Thyroid gland (tissue), 4 donors: ENCODE data around the gene SYCE1. TPM values are rescaled to one million over a fixed set of nuclear protein-coding genes. Genes with fewer than 3 reads are reported as not detected.

Experiments
- DNase-seq, 2 donors: peaks; one replicate each; pipeline ENCODE4 v3.0.0-alpha.2; 2019
- H3K27ac ChIP-seq, 3 donors: fragments of 200-600 bp; sonication (generic); 1 replicate in 2 of 3; 2 replicates in 1 of 3; pipeline ENCODE4 v1.5.1; 2016 to 2019; ENCODE audit warnings: mild to moderate bottlenecking in 1 of 3, moderate library complexity in 1 of 3
- H3K27me3 ChIP-seq: fragments of 200-600 bp; sonication (generic); one replicate; pipeline ENCODE4 v1.5.1; 2019
- H3K36me3 ChIP-seq, 2 donors: fragments of 200-600 bp; sonication (generic); one replicate each; pipeline ENCODE4 v1.5.1; 2016 to 2019
- H3K4me1 ChIP-seq, 2 donors: fragments of 200-600 bp; sonication (generic); one replicate each; pipeline ENCODE4 v1.5.1; 2017 to 2019
- H3K4me3 ChIP-seq, 3 donors: fragments of 200-600 bp; sonication (generic); replicated peaks in 1 of 3; 1 replicate in 2 of 3; 2 replicates in 1 of 3; pipeline ENCODE4 v1.5.1; 2016; ENCODE audit warnings: mild to moderate bottlenecking in 1 of 3
- H3K9me3 ChIP-seq: fragments of 200-600 bp; sonication (generic); one replicate; pipeline ENCODE4 v1.5.1; 2017
- CTCF ChIP-seq, 6 experiments: fragments of 200-600 bp in 3 of 6; fragments of 450-650 bp in 3 of 6; sonication (generic) in 3 of 6; IDR thresholded peaks; one replicate each; pipeline ENCODE4 v1.5.1; 2016 to 2019; ENCODE audit warnings: antibody characterized with exemption in 6 of 6, mild to moderate bottlenecking in 2 of 6, inconsistent platforms in 1 of 6, moderate library complexity in 1 of 6
- POLR2A ChIP-seq, 2 donors: fragments of 450-650 bp; IDR thresholded peaks; one replicate each; pipeline ENCODE4 v1.6.1; 2017; ENCODE audit warnings: antibody characterized with exemption in 2 of 2, mild to moderate bottlenecking in 2 of 2, moderate library complexity in 1 of 2
- WGBS, 2 donors: methylation state at CpG; one replicate each; pipeline ENCODE4 v1.1.5; 2017; 5-methylcytosine and 5-hydroxymethylcytosine counted together
- intact Hi-C: fragments of 100-400 bp; cut with DNase I; formaldehyde crosslinking; loops from one replicate; pipeline ENCODE4 v1.15.1; 2023
- total RNA-seq, 4 donors: library from RNA; depleted of rRNA; stranded (reverse); fragments of >200 nt; gene quantifications; one replicate each; pipeline ENCODE4 v1.2.3, GENCODE V29; 2016

Gene SYCE1
- total RNA-seq, 4 donors from 2014 or later = 1.0 to 6.4 TPM; not detected in 2

DNA sequence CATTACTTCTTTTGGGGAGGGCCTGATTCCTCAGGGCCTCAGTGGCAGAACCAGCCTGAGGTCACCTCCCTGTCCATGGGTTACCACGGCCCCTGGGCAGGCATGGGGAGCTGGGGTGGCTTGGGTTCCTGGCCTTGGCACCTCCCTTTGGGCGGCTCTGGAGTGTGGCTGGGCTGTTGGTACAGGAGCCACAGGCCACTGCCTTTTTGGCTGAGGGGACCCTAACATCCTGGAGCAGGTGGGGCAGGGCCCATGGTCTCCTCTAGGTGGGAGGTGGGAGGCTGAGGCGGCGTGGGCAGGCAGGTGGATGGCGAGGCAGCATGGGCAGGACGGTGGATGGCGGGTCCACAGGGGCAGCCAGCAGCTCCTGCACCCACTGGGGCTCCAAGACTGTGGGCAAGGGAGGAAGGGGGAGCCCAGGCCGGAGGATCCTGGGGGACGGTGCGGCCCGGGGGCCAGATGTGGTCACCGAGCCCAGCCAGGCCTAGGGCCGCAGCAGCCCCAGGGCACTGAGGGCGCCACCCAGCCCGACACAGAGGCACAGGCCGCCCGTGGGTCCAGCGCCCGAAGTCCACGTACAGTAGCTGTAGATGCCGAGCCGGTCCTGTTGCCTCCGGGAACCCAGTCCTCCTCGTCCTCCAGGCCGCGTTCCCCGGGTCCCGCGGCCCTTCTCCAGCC lies 2.4 kb upstream of the SYCE1 start:
- Histone ChIP-seq H3K36me3 (no peaks in the 10 kb centered on the region), H3K27ac (no peak overlapping the region), H3K4me1 (no peaks in the 10 kb centered on the region), H3K4me3 (no peak overlapping the region), H3K9me3 (no peaks in the 10 kb centered on the region), H3K27me3 (no peaks in the 10 kb centered on the region)
- TF ChIP-seq POLR2A (IDR thresholded peaks at IDR 0.05) (no peak), CTCF (IDR thresholded peaks at IDR 0.05) (no peak)
- no peak for DNase-seq
- intact Hi-C loops = no loop called here
- 92 to 96% methylated on average over 8 to 27 of the region's 29 CpGs for WGBS, 2 donors

- H3K9me3 ChIP-seq = no peaks in the 10 kb centered on the region
- H3K36me3 ChIP-seq = no peaks in the 10 kb centered on the region
- WGBS, 2 donors = 81 to 87% methylated on average over 5 of the region's 5 CpGs
- no peak for TF ChIP-seq POLR2A (IDR thresholded peaks at IDR 0.05)
- no peak for TF ChIP-seq CTCF (IDR thresholded peaks at IDR 0.05)
- H3K27ac ChIP-seq = no peak overlapping the region
- H3K4me1 ChIP-seq = no peaks in the 10 kb centered on the region
- H3K4me3 ChIP-seq = no peak overlapping the region
- H3K27me3 ChIP-seq = no peaks in the 10 kb centered on the region
- intact Hi-C loops = no loop called here
- no peak for DNase-seq
Measured at GRCh38 chr10:133567119-133567518, 1.7 kb upstream of the SYCE1 start.

DNA sequence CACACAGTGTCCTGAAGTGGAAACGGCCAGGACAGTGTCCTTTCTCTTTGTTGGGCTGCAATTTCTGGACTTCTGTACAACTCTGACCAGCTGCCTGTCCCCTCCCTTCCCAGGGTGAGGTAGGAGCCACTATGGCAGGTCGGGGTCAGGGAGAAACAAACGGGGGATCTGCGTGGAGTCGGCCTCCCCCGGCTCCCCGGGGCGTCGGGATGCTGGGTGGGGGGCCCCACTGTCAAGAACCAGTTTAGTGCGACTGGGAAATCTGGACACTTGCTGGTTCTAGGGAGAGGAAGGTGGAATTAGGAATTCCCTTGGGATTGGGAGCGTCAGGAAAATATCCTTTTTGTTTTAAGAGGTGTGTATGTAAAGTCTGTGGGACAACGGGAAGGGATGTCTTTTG lies 567 bp downstream of the SYCE1 start:
- no peaks in the 10 kb centered on the region for H3K9me3 ChIP-seq
- no peaks in the 10 kb centered on the region for H3K36me3 ChIP-seq
- no peaks in the 10 kb centered on the region for H3K27me3 ChIP-seq
- intact Hi-C loops = no loop called here
- WGBS, 2 donors = 86 to 92% methylated on average over 11 to 12 of the region's 12 CpGs
- no peaks in the 10 kb centered on the region for H3K4me1 ChIP-seq
- DNase-seq = no peak
- no peak overlapping the region for H3K4me3 ChIP-seq
- TF ChIP-seq CTCF (IDR thresholded peaks at IDR 0.05) (no peak), POLR2A (IDR thresholded peaks at IDR 0.05) (no peak)
- H3K27ac ChIP-seq = no peak overlapping the region

DNA sequence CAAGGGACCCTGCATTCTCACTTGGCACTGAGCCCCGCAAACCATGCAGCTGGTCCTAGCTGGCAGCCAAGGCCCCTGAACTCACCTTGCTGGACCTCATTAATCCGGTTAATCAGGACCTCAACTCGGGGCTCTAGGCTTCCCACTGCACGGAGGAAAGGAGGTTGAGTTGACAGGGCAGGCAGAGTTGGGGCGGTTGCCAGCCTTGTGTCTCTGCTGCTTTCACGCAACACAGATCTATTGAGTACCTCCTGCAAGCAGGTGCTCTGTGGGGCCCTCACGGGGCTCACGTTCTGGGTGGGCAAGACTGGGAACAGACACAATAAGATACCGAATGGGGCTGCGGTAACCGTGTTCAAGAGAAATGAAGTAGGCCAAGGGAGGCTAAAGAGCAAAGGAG lies 6.2 kb downstream of the SYCE1 start:
- H3K36me3 ChIP-seq = no peaks in the 10 kb centered on the region
- 54 to 60% methylated on average over 10 to 11 of the region's 11 CpGs for WGBS, 2 donors
- no peak overlapping the region for H3K4me3 ChIP-seq
- DNase-seq = peak; percentile 52 to 64
- no peaks in the 10 kb centered on the region for H3K9me3 ChIP-seq
- H3K27ac ChIP-seq = no peak overlapping the region
- intact Hi-C loops = no loop called here
- H3K27me3 ChIP-seq = no peaks in the 10 kb centered on the region
- H3K4me1 ChIP-seq = no peaks in the 10 kb centered on the region
- TF ChIP-seq POLR2A (IDR thresholded peaks at IDR 0.05) = no peak
- TF ChIP-seq CTCF (IDR thresholded peaks at IDR 0.05) = no peak

GRCh38 chr10:133557381-133557780 lies 8.0 kb downstream of the SYCE1 start:
- H3K36me3 ChIP-seq = no peaks in the 10 kb centered on the region
- intact Hi-C loops = no loop called here
- no peak overlapping the region for H3K27ac ChIP-seq
- no peak for DNase-seq
- H3K4me3 ChIP-seq = no peak overlapping the region
- no peak for TF ChIP-seq CTCF (IDR thresholded peaks at IDR 0.05)
- TF ChIP-seq POLR2A (IDR thresholded peaks at IDR 0.05) = no peak
- no peaks in the 10 kb centered on the region for H3K4me1 ChIP-seq
- no peaks in the 10 kb centered on the region for H3K27me3 ChIP-seq
- WGBS, 2 donors = 56 to 57% methylated on average over 3 of the region's 3 CpGs
- H3K9me3 ChIP-seq = no peaks in the 10 kb centered on the region
